ENCODE data around the gene ITSN1. TPM values are rescaled to one million over a fixed set of nuclear protein-coding genes. Genes with fewer than 3 reads are reported as not detected.

ITSN1 gene
- total RNA-seq, 1 experiment from 2014 or later: 53.0 TPM

Other genes with a start within 250 kb of the ITSN1 start
- gene IFNGR2, start 239.1 kb upstream of the ITSN1 start, total RNA-seq (2014; rRNA removed; shearing (Covaris generic)): 70.9 and 73.2 TPM in 2 replicates
- 70.6 and 84.3 TPM in 2 replicates for gene TMEM50B, start 162.5 kb upstream of the ITSN1 start, total RNA-seq (2014; rRNA removed; shearing (Covaris generic))
- gene DNAJC28, start 150.8 kb upstream of the ITSN1 start, total RNA-seq (2014; rRNA removed; shearing (Covaris generic)): 1.4 and 1.6 TPM in 2 replicates
- gene GART, start 100.4 kb upstream of the ITSN1 start, total RNA-seq (2014; rRNA removed; shearing (Covaris generic)): 149 and 187 TPM in 2 replicates
- gene SON, start 99.5 kb upstream of the ITSN1 start, total RNA-seq (2014; rRNA removed; shearing (Covaris generic)): 82.9 and 106 TPM in 2 replicates
- 104 and 116 TPM in 2 replicates for gene DONSON, start 53.8 kb upstream of the ITSN1 start, total RNA-seq (2014; rRNA removed; shearing (Covaris generic))
- gene CRYZL1, start 760 bp upstream of the ITSN1 start, total RNA-seq (2014; rRNA removed; shearing (Covaris generic)): 25.0 and 40.6 TPM in 2 replicates